RWPE2 (cell line): ENCODE data around the gene TLE2.
"Not testable (repeated sequence)": the region's sequence is repeated elsewhere in the genome, so short reads cannot be mapped to it uniquely, and the experiment has no call there.

Experiments used
- ATAC-seq: fragments of 200-7000 bp; cut with Tn5 transposase; 3 replicates; pipeline ENCODE4 v1.9.1; 2021; ENCODE audit warnings: low read depth
- DNase-seq: peaks from one replicate; pipeline ENCODE4 v3.0.0-alpha.2; 2020; ENCODE audit warnings: low spot score
- H3K27ac ChIP-seq: fragments of 450-650 bp; 2 replicates; pipeline ENCODE4 v1.5.1; 2017; ENCODE audit warnings: mild to moderate bottlenecking; ENCODE audit not compliant: poor library complexity, severe bottlenecking
- H3K27me3 ChIP-seq: fragments of 250-450 bp; sonication (Bioruptor Pico); 2 replicates; pipeline ENCODE4 v1.5.1; 2021; ENCODE audit warnings: mild to moderate bottlenecking, moderate library complexity; ENCODE audit not compliant: insufficient read depth, poor library complexity, severe bottlenecking
- H3K36me3 ChIP-seq: fragments of 250-450 bp; sonication (Bioruptor Pico); 2 replicates; pipeline ENCODE4 v1.5.1; 2020; ENCODE audit warnings: low read depth, mild to moderate bottlenecking, moderate library complexity
- H3K4me1 ChIP-seq: fragments of 250-450 bp; sonication (Bioruptor Pico); 2 replicates; pipeline ENCODE4 v1.5.1; 2021; ENCODE audit warnings: mild to moderate bottlenecking, moderate library complexity; ENCODE audit not compliant: insufficient read depth, poor library complexity, severe bottlenecking
- H3K4me3 ChIP-seq: fragments of 250-450 bp; sonication (Bioruptor Pico); 2 replicates; pipeline ENCODE4 v1.5.1; 2021; ENCODE audit warnings: mild to moderate bottlenecking, moderate library complexity; ENCODE audit not compliant: severe bottlenecking
- H3K9me3 ChIP-seq: fragments of 250-450 bp; sonication (Bioruptor Pico); 2 replicates; pipeline ENCODE4 v1.5.1; 2021; ENCODE audit warnings: mild to moderate bottlenecking, moderate library complexity; ENCODE audit not compliant: severe bottlenecking
- CTCF ChIP-seq: fragments of 450-650 bp; IDR thresholded peaks from one replicate; pipeline ENCODE4 v1.5.1; 2017; ENCODE audit warnings: mild to moderate bottlenecking, moderate library complexity; ENCODE audit not compliant: poor library complexity, severe bottlenecking

TLE2 gene

GRCh38 chr19:2970201-2970835 is 58.8 kb downstream of the TLE2 start:
- ATAC-seq (no peak), DNase-seq (no peak)
- Histone ChIP-seq H3K27ac (no peak overlapping the region), H3K36me3 (no peaks in the 10 kb centered on the region), H3K27me3 (no peaks in the 10 kb centered on the region), H3K4me3 (no peak overlapping the region), H3K4me1 (no peaks in the 10 kb centered on the region), H3K9me3 (no peaks in the 10 kb centered on the region)
- no peak for TF ChIP-seq CTCF

GRCh38 chr19:2969104-2969504 is 60.0 kb downstream of the TLE2 start:
- Histone ChIP-seq H3K27me3 (no peaks in the 10 kb centered on the region), H3K4me3 (no peak overlapping the region), H3K27ac (no peak overlapping the region), H3K36me3 (no peaks in the 10 kb centered on the region), H3K9me3 (no peaks in the 10 kb centered on the region), H3K4me1 (no peaks in the 10 kb centered on the region)
- no peak for TF ChIP-seq CTCF
- ATAC-seq (no peak), DNase-seq (no peak)

GRCh38 chr19:2967972-2968371 is 61.1 kb downstream of the TLE2 start:
- no peak for DNase-seq
- no peaks in the 10 kb centered on the region for H3K9me3 ChIP-seq
- ATAC-seq: no peak
- H3K27me3 ChIP-seq: no peaks in the 10 kb centered on the region
- no peak overlapping the region for H3K4me3 ChIP-seq
- no peak for TF ChIP-seq CTCF
- no peak overlapping the region for H3K27ac ChIP-seq
- no peaks in the 10 kb centered on the region for H3K36me3 ChIP-seq
- H3K4me1 ChIP-seq: no peaks in the 10 kb centered on the region

GRCh38 chr19:2964874-2965273 is 64.2 kb downstream of the TLE2 start:
- DNase-seq (no peak), ATAC-seq (no peak)
- Histone ChIP-seq H3K36me3 (no peaks in the 10 kb centered on the region), H3K9me3 (no peaks in the 10 kb centered on the region), H3K4me1 (no peaks in the 10 kb centered on the region), H3K27ac (no peak overlapping the region), H3K4me3 (no peak overlapping the region), H3K27me3 (no peaks in the 10 kb centered on the region)
- TF ChIP-seq CTCF: no peak

- ATAC-seq, H3K4me3 ChIP-seq, H3K27ac ChIP-seq, H3K9me3 ChIP-seq, H3K27me3 ChIP-seq, DNase-seq, H3K4me1 ChIP-seq, H3K36me3 ChIP-seq: not testable (repeated sequence)
Observed at GRCh38 chr19:2963631-2964030, 65.4 kb downstream of the TLE2 start.
